Body of pancreas (tissue), 4 donors: ENCODE data around the gene JAG2. TPM values are rescaled to one million over a fixed set of nuclear protein-coding genes. Genes with fewer than 3 reads are reported as not detected.

Experiments
- ATAC-seq: fragments of 150-250 bp; one replicate; pipeline ENCODE4 v1.9.1; 2016
- DNase-seq, 4 donors: peaks; one replicate each; pipeline ENCODE4 v3.0.0-alpha.2; 2019
- H3K27ac ChIP-seq, 4 donors: fragments of 200-600 bp; sonication (generic); 1 replicate in 3 of 4; 2 replicates in 1 of 4; pipeline versions ENCODE4 v1.5.1 to v1.6.1; 2016 to 2019; ENCODE audit warnings: mild to moderate bottlenecking in 1 of 4, mixed read lengths in 1 of 4, moderate library complexity in 1 of 4
- H3K27me3 ChIP-seq, 2 donors: fragments of 200-600 bp; sonication (generic); one replicate each; pipeline ENCODE4 v1.6.0; 2016; ENCODE audit warnings: mild to moderate bottlenecking in 1 of 2
- H3K36me3 ChIP-seq, 2 donors: fragments of 200-600 bp; sonication (generic); replicated peaks in 1 of 2; 2 replicates each; pipeline ENCODE4 v1.5.1; 2016; ENCODE audit warnings: low read depth in 2 of 2; ENCODE audit not compliant: insufficient read depth in 1 of 2
- H3K4me1 ChIP-seq: fragments of 200-600 bp; sonication (generic); one replicate; pipeline ENCODE4 v1.6.0; 2016
- H3K4me3 ChIP-seq, 2 donors: fragments of 200-600 bp; sonication (generic); 1 replicate in 1 of 2; 2 replicates in 1 of 2; pipeline ENCODE4 v1.5.1; 2016 to 2019
- H3K9me3 ChIP-seq, 3 donors: fragments of 200-600 bp; sonication (generic); 1 replicate in 2 of 3; 2 replicates in 1 of 3; pipeline ENCODE4 v1.5.1; 2016
- POLR2A ChIP-seq, 3 donors: fragments of 450-650 bp; IDR thresholded peaks; one replicate each; pipeline ENCODE4 v1.6.1; 2016; ENCODE audit warnings: antibody characterized with exemption in 3 of 3, mild to moderate bottlenecking in 2 of 3
- WGBS, 2 donors: methylation state at CpG; one replicate each; pipeline ENCODE4 v1.1.5; 2017; 5-methylcytosine and 5-hydroxymethylcytosine counted together
- intact Hi-C: fragments of 100-400 bp; cut with DNase I; formaldehyde crosslinking; loops from one replicate; pipeline ENCODE4 v1.15.1; 2023
- total RNA-seq, 2 donors: library from RNA; depleted of rRNA; stranded (reverse); fragments of >200 nt; gene quantifications; one replicate each; pipeline ENCODE4 v1.1.0, GENCODE V29; 2016
- TF ChIP-seq, protein P1 (sequence below), 7 experiments: fragments of 450-650 bp in 4 of 7; fragments of 200-600 bp in 3 of 7; sonication (generic) in 3 of 7; IDR thresholded peaks; one replicate each; pipeline ENCODE4 v1.5.1; 2016 to 2019; ENCODE audit warnings: antibody characterized with exemption in 7 of 7

The JAG2 gene
- total RNA-seq, 2 donors from 2014 or later = 13.5 to 36.3 TPM

DNA sequence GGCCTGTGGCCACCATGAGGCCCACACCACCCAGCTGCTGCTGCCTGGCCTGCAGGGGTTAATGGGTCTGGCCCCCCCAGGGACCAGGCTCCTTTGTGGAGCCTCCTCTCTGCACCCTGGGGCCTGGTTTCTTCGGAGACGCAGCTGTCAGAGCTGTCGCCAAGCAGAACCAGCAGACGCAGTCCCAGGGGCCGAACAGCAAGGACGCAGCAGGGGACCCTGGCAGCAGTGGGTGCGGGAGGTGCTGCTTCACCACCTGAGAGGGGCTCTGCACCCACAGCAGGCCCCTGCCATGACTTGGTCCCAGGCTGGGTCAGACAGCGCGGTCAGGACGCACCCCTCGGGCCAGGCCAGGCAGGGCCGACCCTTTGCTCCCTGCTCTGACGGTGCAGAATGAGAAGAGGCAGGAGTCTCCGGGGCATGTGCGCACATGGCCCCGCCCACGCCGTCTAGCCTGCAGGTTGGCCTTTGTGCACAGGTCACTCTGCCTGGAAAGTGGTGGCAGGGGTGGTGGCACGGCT lies 30.5 kb downstream of the JAG2 start:
- Histone ChIP-seq H3K4me1 (no peaks in the 10 kb centered on the region), H3K27ac (no peak overlapping the region), H3K9me3 (peaks cover 0 to 11% (median 0%) of the 10 kb centered on the region in 3 donors), H3K27me3 (no peaks in the 10 kb centered on the region), H3K4me3 (no peak overlapping the region), H3K36me3 (no peaks in the 10 kb centered on the region)
- no peak for TF ChIP-seq POLR2A (IDR thresholded peaks at IDR 0.05)
- TF ChIP-seq, protein P1, sequence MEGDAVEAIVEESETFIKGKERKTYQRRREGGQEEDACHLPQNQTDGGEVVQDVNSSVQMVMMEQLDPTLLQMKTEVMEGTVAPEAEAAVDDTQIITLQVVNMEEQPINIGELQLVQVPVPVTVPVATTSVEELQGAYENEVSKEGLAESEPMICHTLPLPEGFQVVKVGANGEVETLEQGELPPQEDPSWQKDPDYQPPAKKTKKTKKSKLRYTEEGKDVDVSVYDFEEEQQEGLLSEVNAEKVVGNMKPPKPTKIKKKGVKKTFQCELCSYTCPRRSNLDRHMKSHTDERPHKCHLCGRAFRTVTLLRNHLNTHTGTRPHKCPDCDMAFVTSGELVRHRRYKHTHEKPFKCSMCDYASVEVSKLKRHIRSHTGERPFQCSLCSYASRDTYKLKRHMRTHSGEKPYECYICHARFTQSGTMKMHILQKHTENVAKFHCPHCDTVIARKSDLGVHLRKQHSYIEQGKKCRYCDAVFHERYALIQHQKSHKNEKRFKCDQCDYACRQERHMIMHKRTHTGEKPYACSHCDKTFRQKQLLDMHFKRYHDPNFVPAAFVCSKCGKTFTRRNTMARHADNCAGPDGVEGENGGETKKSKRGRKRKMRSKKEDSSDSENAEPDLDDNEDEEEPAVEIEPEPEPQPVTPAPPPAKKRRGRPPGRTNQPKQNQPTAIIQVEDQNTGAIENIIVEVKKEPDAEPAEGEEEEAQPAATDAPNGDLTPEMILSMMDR (IDR thresholded peaks at IDR 0.05) = no peak
- intact Hi-C loops = no loop called here
- ATAC-seq (no peak), DNase-seq (no peak)
- 82 to 96% methylated on average over 4 to 16 of the region's 19 CpGs for WGBS, 2 donors

DNA sequence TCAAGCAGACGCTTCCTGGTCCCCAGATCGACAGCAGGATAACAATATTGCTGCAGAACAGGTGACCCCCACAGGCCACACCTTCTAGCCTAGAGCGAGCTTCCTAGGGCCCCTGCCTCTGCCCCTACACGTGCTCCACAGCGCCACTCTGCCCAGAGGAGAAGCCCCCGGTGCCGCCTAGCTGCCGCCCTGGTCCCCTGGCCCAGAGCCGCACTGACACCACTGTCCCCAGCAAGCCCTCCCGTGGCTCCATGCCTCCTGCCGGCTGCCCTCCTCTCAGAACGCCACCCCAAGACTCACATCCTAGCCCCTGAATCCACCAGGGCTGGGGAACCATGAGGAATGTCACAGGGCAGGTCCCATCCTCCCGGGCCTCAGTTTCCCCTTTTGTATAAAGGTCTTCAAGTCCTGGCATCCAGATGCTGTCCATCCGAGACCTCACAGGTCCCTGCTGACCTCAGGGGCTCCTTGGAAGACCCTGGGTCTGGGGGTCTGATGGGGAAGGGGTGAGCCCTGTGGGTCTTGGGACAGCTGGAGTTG lies 31.0 kb downstream of the JAG2 start:
- no peak for ATAC-seq
- intact Hi-C loops = no loop called here
- Histone ChIP-seq H3K27ac (no peak overlapping the region), H3K9me3 (peaks cover 0 to 11% (median 0%) of the 10 kb centered on the region in 3 donors), H3K27me3 (no peaks in the 10 kb centered on the region), H3K4me1 (no peaks in the 10 kb centered on the region), H3K4me3 (no peak overlapping the region), H3K36me3 (no peaks in the 10 kb centered on the region)
- TF ChIP-seq POLR2A (IDR thresholded peaks at IDR 0.05) = no peak
- TF ChIP-seq, protein P1 (IDR thresholded peaks at IDR 0.05) = no peak
- WGBS, 2 donors = 76 to 81% methylated on average over 13 to 14 of the region's 14 CpGs
- DNase-seq = no peak

- no peak for ATAC-seq
- WGBS, 2 donors = 86% methylated on average over 41 to 46 of the region's 50 CpGs
- Histone ChIP-seq H3K4me1 (no peaks in the 10 kb centered on the region), H3K4me3 (no peak overlapping the region), H3K27me3 (no peaks in the 10 kb centered on the region), H3K36me3 (no peaks in the 10 kb centered on the region), H3K9me3 (peaks cover 0 to 15% (median 0%) of the 10 kb centered on the region in 3 donors), H3K27ac (no peak overlapping the region)
- intact Hi-C loops = no loop called here
- DNase-seq = no peak
- TF ChIP-seq POLR2A (IDR thresholded peaks at IDR 0.05) = no peak
- TF ChIP-seq, protein P1 (IDR thresholded peaks at IDR 0.05) = no peak
These were observed 31.9 kb downstream of the JAG2 start for GRCh38 chr14:105136401-105137322.

DNA sequence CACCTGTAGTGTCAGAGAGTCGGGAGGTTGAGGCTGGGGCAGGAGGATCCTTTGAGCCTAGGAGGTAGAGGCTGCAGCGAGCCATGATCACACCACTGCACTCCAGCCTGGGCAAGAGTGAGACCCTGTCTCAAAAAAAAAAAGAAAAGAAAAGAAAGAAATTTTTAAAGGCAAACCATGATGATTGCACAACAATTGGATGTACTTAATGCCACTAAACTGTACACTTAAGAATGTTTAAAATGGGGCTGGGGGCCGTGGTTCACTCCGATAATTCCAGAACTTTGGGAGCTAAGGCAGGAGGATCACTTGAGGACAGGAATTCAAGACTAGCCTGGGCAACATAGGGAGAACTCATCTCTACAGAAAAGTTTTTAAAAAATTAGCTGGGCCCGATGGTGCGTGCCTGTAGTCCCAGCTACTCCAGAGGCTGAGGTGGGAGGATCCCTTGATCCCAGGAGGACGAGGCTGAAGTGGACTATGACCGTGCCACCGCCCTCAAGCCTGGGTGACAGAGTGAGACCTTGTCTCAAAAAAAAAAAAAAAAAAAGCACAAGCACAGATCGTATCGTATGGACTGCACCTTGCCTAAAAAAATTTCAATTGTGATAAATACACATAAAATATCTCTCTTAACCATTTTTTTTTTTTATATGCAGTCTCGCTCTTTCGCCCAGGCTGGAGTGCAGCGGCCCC lies 32.7 kb downstream of the JAG2 start:
- ATAC-seq = no peak

More for the DNA sequence above, 32.7 kb downstream of the JAG2 start:
- WGBS, 2 donors = 86 to 89% methylated on average over 14 of the region's 14 CpGs
- peaks cover 0 to 15% (median 0%) of the 10 kb centered on the region in 3 donors for H3K9me3 ChIP-seq
- no peaks in the 10 kb centered on the region for H3K36me3 ChIP-seq
- H3K27me3 ChIP-seq = no peaks in the 10 kb centered on the region
- no peak for TF ChIP-seq POLR2A (IDR thresholded peaks at IDR 0.05)
- H3K4me3 ChIP-seq = no peak overlapping the region
- H3K27ac ChIP-seq = no peak overlapping the region
- H3K4me1 ChIP-seq = no peaks in the 10 kb centered on the region
- no peak for DNase-seq
- intact Hi-C loops = no loop called here
